ENCODE results near the gene GNAT1.

DNA sequence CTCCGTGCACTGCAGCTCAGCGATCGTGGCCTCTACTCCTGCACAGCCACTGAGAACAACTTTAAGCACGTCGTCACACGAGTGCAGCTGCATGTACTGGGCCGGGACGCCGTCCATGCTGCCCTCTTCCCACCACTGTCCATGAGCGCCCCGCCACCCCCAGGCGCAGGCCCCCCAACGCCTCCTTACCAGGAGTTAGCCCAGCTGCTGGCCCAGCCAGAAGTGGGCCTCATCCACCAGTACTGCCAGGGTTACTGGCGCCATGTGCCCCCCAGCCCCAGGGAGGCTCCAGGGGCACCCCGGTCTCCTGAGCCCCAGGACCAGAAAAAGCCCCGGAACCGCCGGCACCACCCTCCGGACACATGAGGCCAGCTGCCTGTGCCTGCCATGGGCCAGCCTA, 3.7 kb upstream of the GNAT1 start:
- TF ChIP-seq POLR2A (IDR thresholded peaks at IDR 0.05; ENCODE audit: low read depth, low read length) (no peak), TAF1 (IDR thresholded peaks at IDR 0.05; ENCODE audit: borderline replicate concordance, low read depth, low read length) (no peak), POLR2AphosphoS5 (IDR thresholded peaks at IDR 0.05; ENCODE audit: low read depth, low read length) (no peak)
